ENCODE data around the gene FMN2.
"Not testable (repeated sequence)": the region's sequence is repeated elsewhere in the genome, so short reads cannot be mapped to it uniquely, and the experiment has no call there.

Gene FMN2

DNA sequence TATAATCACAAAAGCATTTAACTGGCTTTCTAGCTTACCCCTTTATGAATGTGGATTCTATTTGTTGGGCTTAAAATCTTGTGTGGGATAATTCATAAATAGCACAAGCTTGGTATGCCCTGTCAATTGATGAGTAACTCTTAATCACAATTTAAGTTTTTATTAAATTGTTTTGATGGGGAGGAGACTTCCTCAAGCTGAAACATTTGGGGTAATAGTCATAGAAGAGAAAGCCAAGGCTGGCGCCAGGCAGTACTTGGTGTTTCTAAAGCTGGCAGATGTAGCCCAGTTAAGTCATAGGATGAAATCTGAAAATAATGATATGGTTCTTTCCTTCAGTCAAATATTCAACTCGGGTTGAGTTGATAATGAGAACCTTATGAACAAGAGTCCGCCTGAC, 167.2 kb downstream of the FMN2 start:
- TF ChIP-seq POLR2AphosphoS5 (IDR thresholded peaks at IDR 0.05; ENCODE audit: low read depth) (no peak), GABPA (IDR thresholded peaks at IDR 0.05; ENCODE audit: low read depth) (no peak), SPI1 (IDR thresholded peaks at IDR 0.05; ENCODE audit: borderline replicate concordance, low read depth) (no peak)
- TF ChIP-seq, protein P1, sequence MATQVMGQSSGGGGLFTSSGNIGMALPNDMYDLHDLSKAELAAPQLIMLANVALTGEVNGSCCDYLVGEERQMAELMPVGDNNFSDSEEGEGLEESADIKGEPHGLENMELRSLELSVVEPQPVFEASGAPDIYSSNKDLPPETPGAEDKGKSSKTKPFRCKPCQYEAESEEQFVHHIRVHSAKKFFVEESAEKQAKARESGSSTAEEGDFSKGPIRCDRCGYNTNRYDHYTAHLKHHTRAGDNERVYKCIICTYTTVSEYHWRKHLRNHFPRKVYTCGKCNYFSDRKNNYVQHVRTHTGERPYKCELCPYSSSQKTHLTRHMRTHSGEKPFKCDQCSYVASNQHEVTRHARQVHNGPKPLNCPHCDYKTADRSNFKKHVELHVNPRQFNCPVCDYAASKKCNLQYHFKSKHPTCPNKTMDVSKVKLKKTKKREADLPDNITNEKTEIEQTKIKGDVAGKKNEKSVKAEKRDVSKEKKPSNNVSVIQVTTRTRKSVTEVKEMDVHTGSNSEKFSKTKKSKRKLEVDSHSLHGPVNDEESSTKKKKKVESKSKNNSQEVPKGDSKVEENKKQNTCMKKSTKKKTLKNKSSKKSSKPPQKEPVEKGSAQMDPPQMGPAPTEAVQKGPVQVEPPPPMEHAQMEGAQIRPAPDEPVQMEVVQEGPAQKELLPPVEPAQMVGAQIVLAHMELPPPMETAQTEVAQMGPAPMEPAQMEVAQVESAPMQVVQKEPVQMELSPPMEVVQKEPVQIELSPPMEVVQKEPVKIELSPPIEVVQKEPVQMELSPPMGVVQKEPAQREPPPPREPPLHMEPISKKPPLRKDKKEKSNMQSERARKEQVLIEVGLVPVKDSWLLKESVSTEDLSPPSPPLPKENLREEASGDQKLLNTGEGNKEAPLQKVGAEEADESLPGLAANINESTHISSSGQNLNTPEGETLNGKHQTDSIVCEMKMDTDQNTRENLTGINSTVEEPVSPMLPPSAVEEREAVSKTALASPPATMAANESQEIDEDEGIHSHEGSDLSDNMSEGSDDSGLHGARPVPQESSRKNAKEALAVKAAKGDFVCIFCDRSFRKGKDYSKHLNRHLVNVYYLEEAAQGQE (IDR thresholded peaks at IDR 0.05; ENCODE audit: insufficient replicate concordance, low read depth) = no peak
- TF ChIP-seq, protein P2, sequence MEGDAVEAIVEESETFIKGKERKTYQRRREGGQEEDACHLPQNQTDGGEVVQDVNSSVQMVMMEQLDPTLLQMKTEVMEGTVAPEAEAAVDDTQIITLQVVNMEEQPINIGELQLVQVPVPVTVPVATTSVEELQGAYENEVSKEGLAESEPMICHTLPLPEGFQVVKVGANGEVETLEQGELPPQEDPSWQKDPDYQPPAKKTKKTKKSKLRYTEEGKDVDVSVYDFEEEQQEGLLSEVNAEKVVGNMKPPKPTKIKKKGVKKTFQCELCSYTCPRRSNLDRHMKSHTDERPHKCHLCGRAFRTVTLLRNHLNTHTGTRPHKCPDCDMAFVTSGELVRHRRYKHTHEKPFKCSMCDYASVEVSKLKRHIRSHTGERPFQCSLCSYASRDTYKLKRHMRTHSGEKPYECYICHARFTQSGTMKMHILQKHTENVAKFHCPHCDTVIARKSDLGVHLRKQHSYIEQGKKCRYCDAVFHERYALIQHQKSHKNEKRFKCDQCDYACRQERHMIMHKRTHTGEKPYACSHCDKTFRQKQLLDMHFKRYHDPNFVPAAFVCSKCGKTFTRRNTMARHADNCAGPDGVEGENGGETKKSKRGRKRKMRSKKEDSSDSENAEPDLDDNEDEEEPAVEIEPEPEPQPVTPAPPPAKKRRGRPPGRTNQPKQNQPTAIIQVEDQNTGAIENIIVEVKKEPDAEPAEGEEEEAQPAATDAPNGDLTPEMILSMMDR (IDR thresholded peaks at IDR 0.05; ENCODE audit: insufficient read depth, low read length) = no peak
- Histone ChIP-seq H3K4me3 (replicated peaks; ENCODE audit: insufficient read depth, low read length) (no peak overlapping the region), H3K27me3 (ENCODE audit: insufficient read depth, poor library complexity, severe bottlenecking) (no peaks in the 10 kb centered on the region), H3K27ac (replicated peaks) (no peak overlapping the region)
- DNase-seq (ENCODE audit: low read depth in 1 of 2, low spot score in 1 of 2) = no peak

DNA sequence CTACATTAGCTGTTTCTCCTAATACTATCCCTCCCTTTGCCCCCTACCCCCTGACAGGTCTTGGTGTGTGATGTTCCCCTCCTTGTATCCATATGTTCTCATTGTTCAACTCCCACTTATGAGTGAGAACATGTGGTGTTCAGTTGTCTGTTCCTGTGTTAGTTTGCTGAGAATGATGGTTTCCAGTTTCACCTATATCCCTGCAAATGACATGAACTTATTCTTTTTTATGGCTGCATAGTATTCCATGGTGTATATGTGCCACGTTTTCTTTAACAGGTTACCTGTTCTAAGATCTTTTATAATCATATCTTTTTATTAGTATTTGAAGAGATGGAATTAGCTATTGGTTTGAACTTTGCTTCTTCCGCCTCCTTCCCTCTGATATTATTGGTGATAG, 172.8 kb downstream of the FMN2 start:
- not testable (repeated sequence) for H3K27ac ChIP-seq (replicated peaks); H3K27me3 ChIP-seq (ENCODE audit: insufficient read depth, poor library complexity, severe bottlenecking); H3K4me3 ChIP-seq (replicated peaks; ENCODE audit: insufficient read depth, low read length); DNase-seq (ENCODE audit: low read depth in 1 of 2, low spot score in 1 of 2)

DNA sequence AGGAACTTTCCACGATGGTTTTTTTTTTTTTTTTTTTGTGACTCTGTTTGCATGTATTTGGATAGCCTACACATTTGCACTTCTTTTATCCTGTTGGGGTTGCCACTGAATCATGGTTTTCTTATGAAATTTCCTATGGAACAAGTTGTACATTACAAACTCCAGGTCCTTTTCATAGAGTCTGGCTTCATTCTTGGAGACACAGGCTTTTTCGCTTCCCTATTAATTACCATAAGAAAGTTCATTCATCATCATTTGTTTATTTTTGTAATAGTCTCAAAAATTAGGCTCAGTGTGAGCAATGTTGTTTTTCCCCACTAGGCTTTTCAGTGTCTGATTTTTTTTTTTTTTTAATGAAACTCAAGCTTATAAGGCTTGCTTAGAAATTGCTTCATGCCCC, 179.4 kb downstream of the FMN2 start:
- no peak overlapping the region for H3K27ac ChIP-seq (replicated peaks)
- TF ChIP-seq SPI1 (IDR thresholded peaks at IDR 0.05; ENCODE audit: borderline replicate concordance, low read depth) (no peak), GABPA (IDR thresholded peaks at IDR 0.05; ENCODE audit: low read depth) (no peak), POLR2AphosphoS5 (IDR thresholded peaks at IDR 0.05; ENCODE audit: low read depth) (no peak)
- TF ChIP-seq, protein P1 (IDR thresholded peaks at IDR 0.05; ENCODE audit: insufficient replicate concordance, low read depth) = no peak
- TF ChIP-seq, protein P2 (IDR thresholded peaks at IDR 0.05; ENCODE audit: insufficient read depth, low read length) = no peak
- DNase-seq (ENCODE audit: low read depth in 1 of 2, low spot score in 1 of 2) = no peak
- H3K27me3 ChIP-seq (ENCODE audit: insufficient read depth, poor library complexity, severe bottlenecking) = no peaks in the 10 kb centered on the region
- no peak overlapping the region for H3K4me3 ChIP-seq (replicated peaks; ENCODE audit: insufficient read depth, low read length)

DNA sequence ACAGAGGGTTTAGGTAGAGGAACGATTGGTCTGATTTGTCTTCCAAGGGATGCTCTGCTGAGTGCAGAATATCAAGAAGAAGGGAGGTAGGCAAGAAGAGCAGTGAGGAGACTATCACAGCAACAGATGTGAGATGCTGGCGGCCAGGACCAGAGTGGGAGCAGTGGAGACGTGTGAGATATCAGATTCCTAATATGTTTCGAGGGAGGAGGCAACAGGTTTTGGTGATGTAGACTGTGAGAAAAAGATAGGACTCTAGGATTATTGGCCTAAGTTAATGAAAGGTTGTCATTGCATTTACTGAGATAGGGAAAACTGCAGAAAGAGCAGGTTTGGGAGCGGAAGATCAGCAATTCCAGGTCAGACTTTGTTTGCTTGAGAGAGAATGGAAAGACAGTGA, 182.9 kb downstream of the FMN2 start:
- Histone ChIP-seq H3K27me3 (ENCODE audit: insufficient read depth, poor library complexity, severe bottlenecking) (no peaks in the 10 kb centered on the region), H3K27ac (replicated peaks) (no peak overlapping the region), H3K4me3 (replicated peaks; ENCODE audit: insufficient read depth, low read length) (no peak overlapping the region)
- no peak for TF ChIP-seq GABPA (IDR thresholded peaks at IDR 0.05; ENCODE audit: low read depth)
- TF ChIP-seq, protein P2 (IDR thresholded peaks at IDR 0.05; ENCODE audit: insufficient read depth, low read length) = no peak
- no peak for TF ChIP-seq SPI1 (IDR thresholded peaks at IDR 0.05; ENCODE audit: borderline replicate concordance, low read depth)
- TF ChIP-seq POLR2AphosphoS5 (IDR thresholded peaks at IDR 0.05; ENCODE audit: low read depth) = no peak
- TF ChIP-seq, protein P1 (IDR thresholded peaks at IDR 0.05; ENCODE audit: insufficient replicate concordance, low read depth) = no peak
- DNase-seq (ENCODE audit: low read depth in 1 of 2, low spot score in 1 of 2) = no peak

DNA sequence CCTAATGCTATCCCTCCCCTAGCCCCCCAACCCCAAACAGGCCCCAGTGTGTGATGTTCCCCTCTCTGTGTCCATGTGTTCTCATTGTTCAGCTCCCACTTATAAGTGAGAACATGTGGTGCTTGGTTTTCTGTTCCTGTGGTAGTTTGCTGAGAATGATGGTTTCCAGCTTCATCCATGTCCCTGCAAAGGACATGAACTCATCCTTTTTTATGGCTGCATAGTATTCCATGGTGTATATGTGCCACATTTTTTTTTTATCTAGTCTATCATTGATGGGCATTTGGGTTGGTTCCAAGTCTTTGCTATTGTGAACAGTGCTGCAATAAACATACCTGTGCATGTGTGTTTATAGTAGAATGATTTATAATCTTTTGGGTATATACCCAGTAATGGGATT, 183.5 kb downstream of the FMN2 start:
- not testable (repeated sequence) for H3K27ac ChIP-seq (replicated peaks); H3K4me3 ChIP-seq (replicated peaks; ENCODE audit: insufficient read depth, low read length); DNase-seq (ENCODE audit: low read depth in 1 of 2, low spot score in 1 of 2); H3K27me3 ChIP-seq (ENCODE audit: insufficient read depth, poor library complexity, severe bottlenecking)
